K562 (cell line): Measurements from ENCODE around the gene IRAG1.

Source experiments
- EZH2 ChIP-seq: IDR thresholded peaks from 2 replicates; pipeline ENCODE4 v1.6.1; 2012; ENCODE audit warnings: low read depth, mild to moderate bottlenecking, inconsistent platforms, low read length, borderline replicate concordance
- MYC ChIP-seq, 2 experiments: fragments of 250-450 bp in 1 of 2; sonication (Bioruptor Pico) in 1 of 2; IDR thresholded peaks; 2 replicates each; pipeline versions ENCODE4 v1.5.1 to v1.6.1; 2012 to 2021; ENCODE audit warnings: low read depth in 2 of 2, borderline replicate concordance in 1 of 2, improper control_type of control experiment in 1 of 2, low read length in 1 of 2, mild to moderate bottlenecking in 1 of 2, moderate library complexity in 1 of 2
- NR3C1 ChIP-seq: sonication (generic); formaldehyde crosslinking; IDR thresholded peaks from 2 replicates; pipeline ENCODE4 v1.8.1; 2022; ENCODE audit warnings: missing genetic modification reagents
- SNAPC5 ChIP-seq: fragments of 250-450 bp; sonication (Bioruptor Pico); IDR thresholded peaks from 2 replicates; pipeline ENCODE4 v1.8.0; 2021; ENCODE audit warnings: moderate library complexity, mild to moderate bottlenecking, inconsistent platforms

GRCh38 chr11:10678101-10678500, 15.5 kb downstream of the IRAG1 start:
- TF ChIP-seq SNAPC5 (CRISPR knock-in tag), result no peak
- no peak for TF ChIP-seq NR3C1 (CRISPR knock-in tag)
- no peak for TF ChIP-seq EZH2
- no peak for TF ChIP-seq MYC (IDR thresholded peaks at IDR 0.05; ENCODE audit: low read depth, low read length)
- no peak for TF ChIP-seq MYC (CRISPR knock-in tag; IDR thresholded peaks at IDR 0.05; ENCODE audit: borderline replicate concordance, low read depth)
